Measurements from ENCODE around the gene GREB1. TPM values are rescaled to one million over a fixed set of nuclear protein-coding genes. Genes with fewer than 3 reads are reported as not detected.

GREB1 gene
- total and polyA plus RNA-seq, 2 of the 13 experiments (the other 11 are each of a cell fraction or from before 2014, with no cell fraction given) = 31.3 to 61.2 TPM

DNA sequence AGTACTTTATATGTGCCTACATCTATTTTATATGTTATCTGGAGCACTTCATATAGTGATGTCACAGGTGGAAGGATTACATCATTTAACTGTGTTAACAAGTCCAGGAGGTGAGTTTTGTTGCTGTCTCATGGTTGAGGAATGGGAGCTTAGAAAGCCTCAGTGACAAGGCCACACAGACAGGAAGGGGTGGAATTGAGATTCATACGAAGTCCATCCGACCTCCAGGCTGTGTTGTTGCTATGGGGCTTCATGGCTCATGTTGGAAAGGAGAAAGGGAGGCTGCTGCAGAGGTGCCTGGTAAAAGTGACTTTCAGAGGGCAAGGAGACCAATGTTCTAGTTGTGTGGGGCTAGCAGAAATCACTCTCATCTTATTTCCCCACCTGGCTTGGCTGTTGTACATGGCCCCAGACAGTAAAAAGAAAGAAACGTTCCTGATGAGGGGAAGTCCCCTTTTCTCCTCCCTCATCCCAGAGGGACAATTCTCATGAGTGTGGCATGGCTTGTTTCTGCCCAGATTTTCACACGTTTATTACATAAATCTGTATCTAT, 31.0 kb upstream of the GREB1 start (continued):
- TF ChIP-seq, protein P1, sequence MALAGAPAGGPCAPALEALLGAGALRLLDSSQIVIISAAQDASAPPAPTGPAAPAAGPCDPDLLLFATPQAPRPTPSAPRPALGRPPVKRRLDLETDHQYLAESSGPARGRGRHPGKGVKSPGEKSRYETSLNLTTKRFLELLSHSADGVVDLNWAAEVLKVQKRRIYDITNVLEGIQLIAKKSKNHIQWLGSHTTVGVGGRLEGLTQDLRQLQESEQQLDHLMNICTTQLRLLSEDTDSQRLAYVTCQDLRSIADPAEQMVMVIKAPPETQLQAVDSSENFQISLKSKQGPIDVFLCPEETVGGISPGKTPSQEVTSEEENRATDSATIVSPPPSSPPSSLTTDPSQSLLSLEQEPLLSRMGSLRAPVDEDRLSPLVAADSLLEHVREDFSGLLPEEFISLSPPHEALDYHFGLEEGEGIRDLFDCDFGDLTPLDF (CRISPR knock-in tag; IDR thresholded peaks at IDR 0.05) = no peak
- TF ChIP-seq SPEN (CRISPR knock-in tag; IDR thresholded peaks at IDR 0.05; ENCODE audit: low read depth) = no peak
- no peak for TF ChIP-seq ZNF335 (CRISPR knock-in tag; IDR thresholded peaks at IDR 0.05)
- TF ChIP-seq ZNF274 (CRISPR knock-in tag; IDR thresholded peaks at IDR 0.05) = no peak
- peak; percentile 98 for TF ChIP-seq ZBTB21 (CRISPR knock-in tag; IDR thresholded peaks at IDR 0.05)
- TF ChIP-seq NR1H2 (CRISPR knock-in tag; IDR thresholded peaks at IDR 0.05; ENCODE audit: borderline replicate concordance, low read depth) = no peak
- TF ChIP-seq ARID2 (CRISPR knock-in tag; IDR thresholded peaks at IDR 0.05; ENCODE audit: borderline replicate concordance) = no peak
- peak; percentile 49; the same call in 1 of the 2 replicates for TF ChIP-seq ZNF788 (CRISPR knock-in tag; IDR thresholded peaks at IDR 0.05; ENCODE audit: borderline replicate concordance)
- no peak for TF ChIP-seq GPN1 (CRISPR knock-in tag; IDR thresholded peaks at IDR 0.05; ENCODE audit: borderline replicate concordance)
- no peak for TF ChIP-seq ZNF558 (CRISPR knock-in tag; IDR thresholded peaks at IDR 0.05; ENCODE audit: borderline replicate concordance)
- TF ChIP-seq NFE2 (CRISPR knock-in tag; IDR thresholded peaks at IDR 0.05) = no peak
- TF ChIP-seq ZNF883 (CRISPR knock-in tag; IDR thresholded peaks at IDR 0.05; ENCODE audit: not compliant biosample characterization) = no peak
- no peak for TF ChIP-seq ZMAT3 (CRISPR knock-in tag; conservative IDR thresholded peaks at IDR 0.05)
- no peak for TF ChIP-seq ZNF543 (CRISPR knock-in tag; IDR thresholded peaks at IDR 0.05)
- TF ChIP-seq, protein P2, sequence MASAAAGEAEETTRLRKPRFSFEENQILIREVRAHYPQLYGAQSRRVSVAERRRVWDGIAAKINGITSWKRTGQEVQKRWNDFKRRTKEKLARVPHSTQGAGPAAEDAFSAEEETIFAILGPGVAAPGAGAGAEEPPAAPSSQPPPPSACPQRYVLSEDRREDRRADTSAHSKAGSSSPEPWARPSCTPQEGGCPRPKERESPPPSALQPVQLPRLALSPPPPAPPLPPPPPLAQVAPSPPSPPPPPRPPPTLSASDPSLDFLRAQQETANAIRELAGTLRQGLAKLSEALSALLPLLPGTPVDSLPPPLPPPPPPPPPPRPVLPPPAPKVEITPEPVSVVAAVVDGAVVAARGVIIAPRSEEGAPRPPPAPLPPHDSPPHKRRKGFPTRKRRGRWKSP (CRISPR knock-in tag; IDR thresholded peaks at IDR 0.05) = no peak
- no peak for TF ChIP-seq MIER2 (CRISPR knock-in tag; IDR thresholded peaks at IDR 0.05)
- 0 out of 2 replicates have a peak, but pooled peaks have one; percentile 67 for TF ChIP-seq ZNF792 (CRISPR knock-in tag; IDR thresholded peaks at IDR 0.05)
- no peak for TF ChIP-seq XRCC5 (optimal IDR thresholded peaks at IDR 0.05; ENCODE audit: low read length)
- TF ChIP-seq JUN (CRISPR knock-in tag; IDR thresholded peaks at IDR 0.05) = peak; percentile 32; the same call in 1 of the 2 replicates
- TF ChIP-seq BRCA1 (CRISPR knock-in tag; IDR thresholded peaks at IDR 0.05) = no peak
- TF ChIP-seq JDP2 (CRISPR knock-in tag; IDR thresholded peaks at IDR 0.05; ENCODE audit: borderline replicate concordance) = no peak
- no peak for TF ChIP-seq ATF7-NPFF (CRISPR knock-in tag; IDR thresholded peaks at IDR 0.05; ENCODE audit: low read depth)
- TF ChIP-seq ZHX1 (CRISPR knock-in tag; IDR thresholded peaks at IDR 0.05; ENCODE audit: low read depth) = peak; percentile 60; the same call in 1 of the 2 replicates
- TF ChIP-seq MED13 (CRISPR knock-in tag; IDR thresholded peaks at IDR 0.05) = no peak
- TF ChIP-seq, protein P3, sequence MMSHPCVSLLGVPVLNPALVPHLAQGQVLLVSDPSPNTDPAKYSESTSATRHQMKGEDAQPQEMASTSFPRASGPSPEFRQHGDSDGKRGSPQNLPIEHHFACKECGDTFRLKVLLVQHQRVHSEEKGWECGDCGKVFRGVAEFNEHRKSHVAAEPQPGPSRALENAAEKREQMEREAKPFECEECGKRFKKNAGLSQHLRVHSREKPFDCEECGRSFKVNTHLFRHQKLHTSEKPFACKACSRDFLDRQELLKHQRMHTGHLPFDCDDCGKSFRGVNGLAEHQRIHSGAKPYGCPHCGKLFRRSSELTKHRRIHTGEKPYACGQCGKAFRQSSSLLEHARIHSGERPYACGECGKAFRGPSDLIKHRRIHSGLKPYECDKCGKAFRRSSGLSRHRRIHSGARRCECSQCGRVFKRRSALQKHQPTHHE (CRISPR knock-in tag; IDR thresholded peaks at IDR 0.05; ENCODE audit: borderline replicate concordance) = no peak
- TF ChIP-seq CREB1 (IDR thresholded peaks at IDR 0.05) = peak; percentile 89
- peak; percentile 92 for TF ChIP-seq CREB1 (CRISPR knock-in tag; IDR thresholded peaks at IDR 0.05)

Data from HepG2 (cell line).